NCI-H187 treated with DMSO at 0.1 percent for 48 hours (cell line): Measurements from ENCODE around the gene EHD4.

Source experiments
- DNase-seq: peaks from one replicate; lab custom pipeline; 2025; lab: John Stamatoyannopoulos, UW

Gene EHD4

GRCh38 chr15:41936649-41937567 is 35.4 kb downstream of the EHD4 start:
- DNase-seq, result no peak

GRCh38 chr15:41936155-41936554 is 36.2 kb downstream of the EHD4 start:
- DNase-seq, result no peak

GRCh38 chr15:41935566-41936020 is 36.8 kb downstream of the EHD4 start:
- no peak for DNase-seq

DNA sequence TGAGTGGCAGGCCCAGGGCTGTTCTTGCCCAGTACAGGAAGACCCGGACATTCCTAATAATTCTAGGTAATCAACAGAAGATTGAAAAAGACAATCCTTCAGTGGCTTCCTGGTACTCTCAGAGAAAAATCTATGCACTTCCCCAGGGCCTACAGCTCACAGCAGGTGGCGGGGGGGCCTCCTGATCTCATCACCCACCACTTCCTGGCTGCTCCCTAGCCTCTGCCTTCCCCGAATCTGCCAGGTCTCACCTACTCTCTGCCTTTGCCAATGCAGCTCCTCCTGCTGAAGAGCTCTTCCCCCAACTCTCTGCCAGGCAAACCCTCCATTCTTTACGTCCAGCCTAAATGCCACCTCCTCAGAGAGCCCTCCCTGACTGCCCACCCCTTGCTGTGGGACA is 37.5 kb downstream of the EHD4 start:
- DNase-seq, result no peak

GRCh38 chr15:41933771-41934170 is 38.6 kb downstream of the EHD4 start:
- no peak for DNase-seq

- no peak for DNase-seq
These were observed 39.0 kb downstream of the EHD4 start for GRCh38 chr15:41933326-41933725.

DNA sequence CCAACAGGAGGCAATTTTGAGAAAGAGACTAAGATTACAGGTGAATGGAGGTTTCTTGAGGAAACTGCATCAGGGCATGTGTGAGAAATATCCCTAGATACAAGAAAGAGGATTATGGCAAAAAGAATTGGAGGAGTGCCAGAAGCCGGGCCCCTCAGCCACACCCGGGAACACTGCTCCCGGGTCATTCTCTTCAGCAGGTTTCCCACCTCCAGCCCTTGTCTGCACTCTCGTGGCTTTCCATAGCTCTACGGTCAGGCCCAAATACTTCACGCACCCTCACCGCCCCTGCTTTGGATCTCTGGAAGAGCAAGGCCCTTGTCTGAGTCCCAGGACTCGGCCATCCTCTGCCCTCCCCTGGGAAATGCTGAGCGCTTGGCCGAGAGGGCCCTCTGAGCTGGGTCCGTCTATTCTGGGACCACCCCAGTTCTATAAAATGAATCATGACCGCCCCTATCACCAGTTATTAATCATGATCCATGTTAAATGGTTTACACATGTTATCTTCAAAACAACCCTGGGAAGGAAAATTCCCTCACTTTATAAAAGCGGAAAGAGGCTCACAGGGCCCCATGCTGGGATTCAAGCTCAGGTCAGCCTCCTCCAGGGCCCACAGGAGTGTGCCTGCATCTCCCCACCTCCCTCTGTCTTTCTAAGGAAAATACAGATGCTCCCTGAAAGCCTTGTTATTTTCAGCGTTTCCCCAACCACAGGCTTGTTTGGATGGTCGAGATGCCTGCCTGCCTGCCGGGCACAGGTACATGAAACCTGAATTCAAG is 39.7 kb downstream of the EHD4 start:
- no peak for DNase-seq

- DNase-seq, result no peak
These were observed 40.3 kb downstream of the EHD4 start for GRCh38 chr15:41932101-41932500.

DNA sequence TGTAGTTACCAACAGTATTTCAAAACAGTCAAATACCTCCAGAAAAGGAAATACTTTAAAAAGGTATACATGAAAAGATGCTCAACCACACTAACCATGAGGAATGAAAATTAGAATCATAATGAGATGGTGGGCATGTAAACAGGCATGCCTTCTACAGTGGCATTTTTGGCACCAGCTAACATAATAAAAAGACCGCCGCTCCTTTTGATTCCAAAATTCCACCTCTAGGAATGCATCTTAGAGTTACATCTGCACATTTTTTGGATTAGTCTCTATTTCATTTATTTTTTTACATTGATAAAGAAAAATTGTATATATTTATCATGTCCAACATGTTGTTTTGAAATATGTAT is 41.5 kb downstream of the EHD4 start:
- no peak for DNase-seq

DNA sequence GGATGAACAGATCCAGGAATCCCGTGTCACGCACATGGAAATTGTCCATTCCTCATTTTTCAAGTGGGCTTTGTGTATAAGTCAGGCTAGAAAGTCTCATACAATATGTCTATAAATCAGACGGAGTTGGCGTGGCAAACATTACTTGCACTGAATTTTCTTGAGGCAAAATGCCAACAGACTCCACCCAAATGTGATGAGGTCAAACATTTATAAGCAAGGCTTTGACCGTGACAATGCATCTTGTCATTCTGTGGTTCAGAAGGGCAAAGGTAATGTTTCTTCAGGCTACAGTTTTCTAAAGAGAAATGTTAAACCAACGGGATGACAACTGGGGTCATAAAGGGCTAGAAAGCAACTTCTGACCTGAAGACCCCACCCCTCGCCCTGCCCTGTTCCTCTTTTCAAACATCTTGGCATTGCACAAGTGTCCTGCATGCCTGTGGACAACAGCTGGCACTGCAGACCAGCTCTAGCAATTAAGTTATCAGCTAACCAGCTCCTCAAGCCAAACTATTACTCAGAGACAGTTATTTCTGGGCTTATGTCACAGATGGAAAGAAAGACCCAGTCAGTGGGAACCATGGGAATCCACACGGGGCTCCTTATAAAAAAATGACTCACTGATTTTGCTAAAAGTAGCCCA is 42.0 kb downstream of the EHD4 start:
- no peak for DNase-seq

DNA sequence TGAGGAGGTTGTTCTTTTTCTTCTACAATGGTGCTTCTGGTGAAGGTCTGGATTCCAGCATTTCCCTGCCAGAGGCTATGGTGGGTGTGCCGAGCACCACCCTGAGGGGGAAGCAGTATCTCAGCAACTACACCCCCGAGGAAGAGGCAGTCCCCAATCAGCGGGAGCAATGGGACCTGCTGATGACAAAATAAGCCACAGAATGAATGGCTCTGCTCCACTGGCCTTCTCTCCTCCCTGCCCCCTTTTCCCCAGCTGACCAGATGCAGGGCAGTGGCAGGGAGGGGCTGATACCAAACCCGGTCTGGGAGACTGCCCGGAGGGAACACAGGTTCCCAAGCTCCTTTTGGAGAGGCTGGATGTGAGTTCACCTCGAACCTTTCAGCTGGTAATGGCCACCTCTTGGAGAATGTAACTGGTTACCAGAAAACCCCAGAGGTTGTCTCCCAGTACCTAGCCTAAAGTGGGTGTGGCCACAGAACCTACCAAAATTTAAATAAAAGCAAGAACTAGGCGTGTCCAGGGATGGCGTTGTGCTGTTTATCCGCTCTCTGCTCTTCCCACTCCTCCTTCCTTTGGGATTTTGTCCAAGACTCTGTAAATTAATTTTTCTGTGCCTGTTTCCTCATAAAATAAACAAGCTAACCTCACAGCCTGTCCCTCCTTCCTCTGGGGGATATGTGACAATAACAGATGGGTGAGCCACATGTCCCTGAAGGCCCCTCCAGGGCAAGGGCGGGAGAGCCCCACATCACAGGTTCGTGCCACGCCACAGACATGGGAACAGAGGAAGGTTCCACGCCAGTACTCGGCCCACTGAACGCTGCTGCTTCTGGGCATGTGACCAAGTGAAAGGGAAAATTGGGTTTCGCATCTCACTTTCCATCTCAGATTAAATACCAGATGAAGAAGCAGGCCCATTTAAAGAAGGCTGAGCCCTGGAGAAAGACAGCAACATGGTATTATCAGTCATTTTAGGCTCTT is 43.4 kb downstream of the EHD4 start:
- no peak for DNase-seq

GRCh38 chr15:41928100-41928499 is 44.3 kb downstream of the EHD4 start:
- no peak for DNase-seq

DNA sequence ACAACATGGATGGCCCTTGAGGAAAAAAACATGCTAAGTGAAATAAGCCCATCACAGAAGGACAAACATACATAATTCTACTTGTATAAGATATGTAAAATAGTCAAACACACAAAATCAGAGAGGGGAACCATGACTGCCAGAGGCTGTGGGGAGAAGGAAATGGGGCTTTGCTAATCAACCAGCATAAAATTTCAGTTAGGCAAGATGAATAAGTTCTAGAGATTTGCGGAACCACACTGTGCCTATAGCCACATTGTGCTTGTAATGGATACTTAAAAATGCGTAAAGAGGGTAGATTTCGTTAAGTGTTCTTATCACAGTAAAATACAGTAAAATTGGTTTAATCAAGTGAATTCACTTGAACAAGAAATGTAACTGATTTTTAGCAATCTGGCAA is 44.8 kb downstream of the EHD4 start:
- DNase-seq, result no peak

DNA sequence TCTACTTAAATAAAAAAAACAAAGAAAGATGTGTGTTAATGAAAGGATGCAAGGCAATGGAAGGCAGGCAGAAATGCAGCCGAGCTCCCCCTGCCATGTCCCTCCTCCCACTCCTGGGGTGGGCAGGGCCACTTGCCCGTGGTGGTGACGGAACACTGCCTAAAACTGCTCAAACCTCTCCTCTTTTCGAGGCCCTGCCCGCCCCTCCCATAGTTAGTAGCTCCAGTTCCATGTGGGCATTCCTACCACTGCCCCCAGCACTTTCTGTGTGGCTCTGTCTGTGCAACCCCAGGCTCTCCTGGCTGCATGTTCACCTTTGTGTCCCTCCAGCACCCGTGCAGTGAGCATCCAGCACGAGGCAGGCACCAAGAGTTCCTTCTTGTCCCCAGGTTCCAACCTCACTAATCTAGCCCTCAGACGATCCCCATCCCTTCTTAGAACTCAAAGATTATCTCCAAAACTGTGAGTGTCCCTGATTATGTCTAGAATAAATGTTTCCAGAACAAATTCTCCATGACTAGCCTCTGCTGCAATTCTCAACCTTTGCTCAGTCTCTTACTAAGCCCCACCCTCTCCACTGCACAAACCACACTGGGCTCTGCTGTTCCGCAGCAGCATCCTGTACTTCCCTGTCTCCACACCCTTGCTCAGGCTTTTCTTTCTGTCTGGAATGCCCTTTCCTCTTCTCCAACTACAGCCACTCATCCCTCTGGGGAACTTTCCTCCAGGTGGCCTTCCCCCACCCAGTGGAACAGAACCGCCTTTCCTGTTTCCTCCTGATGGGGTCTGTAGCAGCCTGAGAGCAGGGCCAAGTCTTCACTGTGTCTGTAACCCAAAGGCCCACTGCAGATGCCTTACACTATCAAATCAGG is 45.9 kb downstream of the EHD4 start:
- DNase-seq, result no peak

DNA sequence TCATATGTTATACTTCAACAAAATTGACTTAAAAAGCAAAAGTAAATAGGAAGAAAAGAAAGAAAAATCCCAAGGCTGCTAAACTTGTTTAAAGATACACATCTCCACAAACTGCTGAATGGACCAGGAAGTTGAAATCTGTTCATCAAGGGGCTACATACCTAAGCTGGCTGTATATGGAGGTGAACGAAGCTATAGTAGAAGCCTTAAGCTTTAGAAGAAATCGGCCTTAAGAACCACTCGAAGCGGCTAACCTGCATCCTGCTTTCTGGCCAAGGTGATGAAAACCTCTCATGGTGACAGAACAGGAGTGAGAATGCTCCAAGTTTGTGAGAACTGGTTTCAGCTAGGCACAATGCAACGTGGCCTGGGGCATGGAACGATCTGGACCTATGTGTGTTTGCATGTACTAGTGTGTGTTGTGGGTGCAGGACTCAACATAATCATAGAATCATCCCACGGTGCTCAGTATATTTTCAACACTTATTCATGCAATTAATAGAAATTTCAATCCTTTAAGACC is 47.2 kb downstream of the EHD4 start:
- DNase-seq, result no peak

DNA sequence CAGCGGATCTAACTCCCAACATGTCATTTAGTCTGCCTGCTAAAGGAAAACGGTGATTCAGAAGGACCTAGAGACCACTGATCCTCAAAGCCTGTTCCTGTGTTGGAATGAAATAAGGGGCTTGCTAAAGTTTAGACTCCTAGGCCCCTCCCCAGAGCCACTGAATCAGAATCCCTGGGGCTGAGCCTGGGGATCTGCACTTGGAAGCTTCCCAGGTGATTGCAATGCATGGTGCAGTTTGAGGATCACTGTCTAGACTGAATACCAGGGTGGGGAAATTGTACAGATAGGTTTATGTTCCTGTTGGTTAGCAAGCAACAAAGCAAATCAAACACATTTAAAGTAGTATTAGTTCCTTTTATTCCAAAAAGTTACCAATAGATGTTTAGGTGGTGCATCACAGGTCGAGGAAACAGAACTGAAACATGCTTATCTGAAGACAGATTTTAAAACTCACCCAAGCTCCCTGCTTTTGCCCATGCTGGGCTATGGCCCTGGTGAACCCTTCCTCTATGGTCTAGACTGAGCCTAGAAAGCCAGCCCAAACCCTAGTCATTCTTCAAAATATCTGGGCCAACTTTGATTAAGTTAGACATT is 48.9 kb downstream of the EHD4 start:
- DNase-seq, result no peak

GRCh38 chr15:41922353-41922752 is 50.0 kb downstream of the EHD4 start:
- no peak for DNase-seq

GRCh38 chr15:41921639-41922038 is 50.7 kb downstream of the EHD4 start:
- no peak for DNase-seq

DNA sequence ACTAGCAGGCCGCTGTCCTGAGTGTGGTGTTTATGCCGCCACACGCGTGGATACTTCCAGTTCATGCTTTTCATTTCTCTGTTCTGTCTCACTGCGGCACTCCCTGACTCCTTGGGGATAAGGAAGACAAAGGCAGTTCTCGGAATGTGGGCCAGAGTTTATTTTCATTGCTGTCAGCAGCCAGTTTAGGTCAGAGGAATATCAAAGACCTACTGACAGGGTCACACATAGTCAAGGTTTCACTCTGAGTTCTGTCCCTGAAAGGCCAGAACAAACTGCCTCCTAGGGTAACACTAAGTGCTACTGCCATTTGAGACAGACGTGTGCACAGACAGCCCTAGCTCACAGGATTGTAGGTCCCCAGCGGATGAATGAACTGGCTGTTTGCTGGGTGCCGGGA is 51.2 kb downstream of the EHD4 start:
- DNase-seq, result no peak
